HepG2 (cell line): ENCODE data around the gene TNFSF9. TPM values are rescaled to one million over a fixed set of nuclear protein-coding genes. Genes with fewer than 3 reads are reported as not detected.

Experiments
- FOSL2 ChIP-seq: sonication (generic); formaldehyde crosslinking; IDR thresholded peaks from 2 replicates; pipeline ENCODE4 v1.4.0; 2020; ENCODE audit warnings: missing genetic modification reagents
- HDAC6 ChIP-seq: fragments of 200-600 bp; sonication (generic); IDR thresholded peaks from 2 replicates; pipeline ENCODE4 v1.7.0; 2017; ENCODE audit warnings: mild to moderate bottlenecking, antibody characterized with exemption, low read length, low read depth
- NFAT5 ChIP-seq: sonication (generic); formaldehyde crosslinking; IDR thresholded peaks from 2 replicates; pipeline ENCODE4 v1.4.0; 2020; ENCODE audit warnings: missing genetic modification reagents
- POLR2AphosphoS5 ChIP-seq: IDR thresholded peaks from 2 replicates; pipeline ENCODE4 v1.6.1; 2012; ENCODE audit warnings: low read depth, low read length
- SATB2 ChIP-seq: sonication (generic); formaldehyde crosslinking; IDR thresholded peaks from 2 replicates; pipeline ENCODE4 v1.5.0; 2020; ENCODE audit warnings: missing genetic modification reagents
- YEATS4 ChIP-seq: sonication (generic); formaldehyde crosslinking; IDR thresholded peaks from 2 replicates; pipeline ENCODE4 v1.4.0; 2020; ENCODE audit warnings: missing genetic modification reagents, borderline replicate concordance
- ZBTB4 ChIP-seq: sonication (generic); formaldehyde crosslinking; IDR thresholded peaks from 2 replicates; pipeline ENCODE4 v1.4.0; 2020; ENCODE audit warnings: missing genetic modification reagents, mild to moderate bottlenecking, borderline replicate concordance
- ZMYM2 ChIP-seq: sonication (generic); formaldehyde crosslinking; IDR thresholded peaks from 2 replicates; pipeline ENCODE4 v1.8.0; 2022; ENCODE audit warnings: mild to moderate bottlenecking, missing genetic modification reagents
- ZNF225 ChIP-seq: sonication (generic); formaldehyde crosslinking; IDR thresholded peaks from 2 replicates; pipeline ENCODE4 v1.4.0; 2020; ENCODE audit warnings: mild to moderate bottlenecking, missing genetic modification reagents
- ZNF350 ChIP-seq: sonication (generic); formaldehyde crosslinking; IDR thresholded peaks from 2 replicates; pipeline ENCODE4 v1.4.0; 2020; ENCODE audit warnings: mild to moderate bottlenecking, low read depth, missing genetic modification reagents, borderline replicate concordance
- ZNF550 ChIP-seq: sonication (generic); formaldehyde crosslinking; IDR thresholded peaks from 2 replicates; pipeline ENCODE4 v1.4.0; 2020; ENCODE audit warnings: mild to moderate bottlenecking, missing genetic modification reagents, borderline replicate concordance
- ZNF572 ChIP-seq: sonication (generic); formaldehyde crosslinking; IDR thresholded peaks from 2 replicates; pipeline ENCODE4 v1.5.1; 2020; ENCODE audit warnings: mild to moderate bottlenecking, missing genetic modification reagents
- ZNF607 ChIP-seq: sonication (generic); formaldehyde crosslinking; IDR thresholded peaks from 2 replicates; pipeline ENCODE4 v1.5.1; 2020; ENCODE audit warnings: missing genetic modification reagents, mild to moderate bottlenecking, borderline replicate concordance
- ZNF766 ChIP-seq: sonication (generic); formaldehyde crosslinking; IDR thresholded peaks from 2 replicates; pipeline ENCODE4 v1.5.0; 2020; ENCODE audit warnings: missing genetic modification reagents, borderline replicate concordance
- ZSCAN20 ChIP-seq: sonication (generic); formaldehyde crosslinking; IDR thresholded peaks from 2 replicates; pipeline ENCODE4 v1.4.0; 2020; ENCODE audit warnings: missing genetic modification reagents, mild to moderate bottlenecking, borderline replicate concordance
- polyA plus RNA-seq, 8 experiments: library from polyadenylated mRNA; depleted of rRNA in 3 of 8; stranded (reverse) in 7 of 8; unstranded in 1 of 8; fragments of >200 nt; fragmentation: Illumina TruSeq in 4 of 8; extraction: Trizol in 4 of 8; gene quantifications; 2 replicates each; pipeline versions ENCODE4 v1.2.1 to v1.2.3, GENCODE V29; 2011 to 2016; ENCODE audit warnings: low read depth in 4 of 8, missing spikeins in 1 of 8, mixed read lengths in 1 of 8; ENCODE audit not compliant: insufficient read depth in 1 of 8
- total RNA-seq, 5 experiments: library from RNA; depleted of rRNA; stranded (reverse); fragments of >200 nt; fragmentation: Illumina TruSeq; extraction: Trizol; gene quantifications; 2 replicates each; pipeline ENCODE4 v1.2.3, GENCODE V29; 2016; ENCODE audit warnings: low read depth in 1 of 5
- TF ChIP-seq, protein P1 (sequence below): sonication (generic); formaldehyde crosslinking; IDR thresholded peaks from 2 replicates; pipeline ENCODE4 v1.4.0; 2020; ENCODE audit warnings: mild to moderate bottlenecking, missing genetic modification reagents
- TF ChIP-seq, protein P2 (sequence below): sonication (generic); formaldehyde crosslinking; IDR thresholded peaks from 2 replicates; pipeline ENCODE4 v1.5.0; 2020; ENCODE audit warnings: mild to moderate bottlenecking, missing genetic modification reagents

The TNFSF9 gene
- total and polyA plus RNA-seq, 2 of the 13 experiments (the other 11 are each of a cell fraction or from before 2014, with no cell fraction given): 1.0 to 1.8 TPM

DNA sequence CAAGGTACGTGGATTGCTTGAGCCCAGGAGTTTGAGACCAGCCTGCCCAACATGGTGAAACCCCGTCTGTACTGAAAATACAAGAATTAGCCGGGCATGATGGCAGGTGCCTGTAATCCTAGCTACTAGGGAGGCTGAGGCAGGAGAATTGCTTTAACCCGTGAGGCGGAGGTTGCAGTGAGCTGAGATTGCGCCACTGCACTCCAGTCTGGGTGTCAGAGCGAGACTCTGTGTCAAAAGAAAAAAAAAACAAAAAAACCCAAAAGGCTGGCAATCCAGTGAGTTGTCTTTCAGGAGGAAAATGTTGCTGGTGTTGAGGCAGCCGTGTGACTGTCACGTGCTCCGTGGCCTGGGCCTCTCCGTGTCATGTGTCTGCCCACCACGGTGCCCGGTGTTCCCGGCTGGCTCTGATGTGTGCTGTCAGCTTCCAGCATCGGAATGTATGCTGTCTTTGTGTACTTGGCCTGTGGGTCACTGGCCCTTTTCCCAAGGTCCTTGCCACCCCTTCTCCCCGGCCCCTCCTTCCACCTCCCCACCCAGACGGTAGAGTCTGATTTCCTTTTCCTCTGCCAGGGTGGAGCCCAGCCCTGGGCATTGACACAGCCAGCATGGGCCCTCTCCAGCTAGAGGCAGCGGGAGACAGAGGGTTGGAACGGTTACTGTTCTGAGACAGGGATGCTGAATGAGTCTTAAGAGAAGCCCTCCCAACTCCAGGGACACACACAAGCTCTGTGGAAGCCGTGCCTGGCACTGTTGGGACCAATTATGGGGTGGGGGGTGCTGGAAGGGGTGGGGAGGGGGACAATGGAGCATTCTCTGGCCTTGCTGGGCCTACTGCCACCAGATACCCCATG is 21.5 kb upstream of the TNFSF9 start (continued):
- TF ChIP-seq ZMYM2 (CRISPR knock-in tag) (no peak), HDAC6 (no peak), NFAT5 (CRISPR knock-in tag) (no peak), YEATS4 (CRISPR knock-in tag) (0 out of 2 replicates have a peak, but pooled peaks have one; percentile 20), ZSCAN20 (no peak), POLR2AphosphoS5 (no peak), FOSL2 (CRISPR knock-in tag) (peak; percentile 70), ZNF350 (CRISPR knock-in tag) (peak; percentile 50; the same call in 1 of the 2 replicates), ZNF766 (CRISPR knock-in tag) (no peak), SATB2 (CRISPR knock-in tag) (peak; percentile 58; the same call in 1 of the 2 replicates), ZBTB4 (CRISPR knock-in tag) (no peak), ZNF225 (CRISPR knock-in tag) (no peak), ZNF607 (CRISPR knock-in tag) (0 out of 2 replicates have a peak, but pooled peaks have one; percentile 51), ZNF550 (no peak), ZNF572 (CRISPR knock-in tag) (no peak)
- TF ChIP-seq, protein P1, sequence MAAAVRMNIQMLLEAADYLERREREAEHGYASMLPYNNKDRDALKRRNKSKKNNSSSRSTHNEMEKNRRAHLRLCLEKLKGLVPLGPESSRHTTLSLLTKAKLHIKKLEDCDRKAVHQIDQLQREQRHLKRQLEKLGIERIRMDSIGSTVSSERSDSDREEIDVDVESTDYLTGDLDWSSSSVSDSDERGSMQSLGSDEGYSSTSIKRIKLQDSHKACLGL (CRISPR knock-in tag): peak; percentile 42; the same call in 1 of the 2 replicates
- TF ChIP-seq, protein P2, sequence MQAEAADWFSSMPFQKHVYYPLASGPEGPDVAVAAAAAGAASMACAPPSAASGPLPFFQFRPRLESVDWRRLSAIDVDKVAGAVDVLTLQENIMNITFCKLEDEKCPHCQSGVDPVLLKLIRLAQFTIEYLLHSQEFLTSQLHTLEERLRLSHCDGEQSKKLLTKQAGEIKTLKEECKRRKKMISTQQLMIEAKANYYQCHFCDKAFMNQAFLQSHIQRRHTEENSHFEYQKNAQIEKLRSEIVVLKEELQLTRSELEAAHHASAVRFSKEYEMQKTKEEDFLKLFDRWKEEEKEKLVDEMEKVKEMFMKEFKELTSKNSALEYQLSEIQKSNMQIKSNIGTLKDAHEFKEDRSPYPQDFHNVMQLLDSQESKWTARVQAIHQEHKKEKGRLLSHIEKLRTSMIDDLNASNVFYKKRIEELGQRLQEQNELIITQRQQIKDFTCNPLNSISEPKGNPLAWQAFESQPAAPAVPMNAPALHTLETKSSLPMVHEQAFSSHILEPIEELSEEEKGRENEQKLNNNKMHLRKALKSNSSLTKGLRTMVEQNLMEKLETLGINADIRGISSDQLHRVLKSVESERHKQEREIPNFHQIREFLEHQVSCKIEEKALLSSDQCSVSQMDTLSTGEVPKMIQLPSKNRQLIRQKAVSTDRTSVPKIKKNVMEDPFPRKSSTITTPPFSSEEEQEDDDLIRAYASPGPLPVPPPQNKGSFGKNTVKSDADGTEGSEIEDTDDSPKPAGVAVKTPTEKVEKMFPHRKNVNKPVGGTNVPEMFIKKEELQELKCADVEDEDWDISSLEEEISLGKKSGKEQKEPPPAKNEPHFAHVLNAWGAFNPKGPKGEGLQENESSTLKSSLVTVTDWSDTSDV (CRISPR knock-in tag): no peak
